K562 (cell line): ENCODE measurements around the gene HNRNPA3. TPM values are rescaled to one million over a fixed set of nuclear protein-coding genes. Genes with fewer than 3 reads are reported as not detected.

Source experiments
- ATF7 ChIP-seq: fragments of 450-650 bp; IDR thresholded peaks from 2 replicates; pipeline ENCODE4 v1.7.1; 2014; ENCODE audit warnings: mild to moderate bottlenecking, moderate library complexity
- CC2D1A ChIP-seq: fragments of 450-650 bp; IDR thresholded peaks from 2 replicates; pipeline ENCODE4 v1.6.1; 2017; ENCODE audit warnings: mild to moderate bottlenecking
- CREB1 ChIP-seq, 2 experiments: sonication (generic) in 1 of 2; formaldehyde crosslinking in 1 of 2; IDR thresholded peaks; 2 replicates each; pipeline versions ENCODE4 v1.6.1 to v1.8.0; 2012 to 2022; ENCODE audit warnings: inconsistent platforms in 1 of 2, mild to moderate bottlenecking in 1 of 2, missing genetic modification reagents in 1 of 2, moderate library complexity in 1 of 2
- CTCFL ChIP-seq: IDR thresholded peaks from 2 replicates; pipeline ENCODE4 v1.6.1; 2011; ENCODE audit warnings: borderline replicate concordance, low read depth, mild to moderate bottlenecking, moderate library complexity, low read length; ENCODE audit not compliant: insufficient read depth, poor library complexity, severe bottlenecking
- E2F8 ChIP-seq: fragments of 450-650 bp; IDR thresholded peaks from 2 replicates; pipeline ENCODE4 v1.7.1; 2018; ENCODE audit warnings: mild to moderate bottlenecking, low read depth; ENCODE audit not compliant: partially characterized antibody
- GTF3C2 ChIP-seq: IDR thresholded peaks from 3 replicates; pipeline ENCODE4 v1.6.1; 2011; ENCODE audit warnings: borderline replicate concordance, mild to moderate bottlenecking, moderate library complexity; ENCODE audit not compliant: insufficient read length; ENCODE audit errors: extremely low read depth
- HEY1 ChIP-seq: fragments of 250-450 bp; sonication (Bioruptor Pico); IDR thresholded peaks from 2 replicates; pipeline ENCODE4 v1.5.0; 2020; ENCODE audit warnings: mild to moderate bottlenecking, moderate library complexity, borderline replicate concordance
- KAT7 ChIP-seq: sonication (generic); formaldehyde crosslinking; IDR thresholded peaks from 2 replicates; pipeline ENCODE4 v1.8.0; 2022; ENCODE audit warnings: missing genetic modification reagents, mild to moderate bottlenecking, borderline replicate concordance
- NR2C1 ChIP-seq, 2 experiments: fragments of 450-650 bp; IDR thresholded peaks; 2 replicates each; pipeline ENCODE4 v1.6.1; 2017; ENCODE audit warnings: mild to moderate bottlenecking in 2 of 2, antibody characterized with exemption in 1 of 2, inconsistent platforms in 1 of 2, missing compliant biosample characterization in 1 of 2, missing genetic modification characterization in 1 of 2
- TCFL5 ChIP-seq: fragments of 250-450 bp; sonication (Bioruptor Pico); conservative IDR thresholded peaks from 2 replicates; pipeline ENCODE4 v1.6.1; 2021; ENCODE audit warnings: mild to moderate bottlenecking, moderate library complexity, matching md5 sums
- ZNF449 ChIP-seq: fragments of 250-450 bp; sonication (Bioruptor Pico); IDR thresholded peaks from 2 replicates; pipeline ENCODE4 v1.8.0; 2022; ENCODE audit warnings: moderate library complexity, mild to moderate bottlenecking, inconsistent platforms
- ZNF696 ChIP-seq: fragments of 250-450 bp; sonication (Bioruptor Pico); conservative IDR thresholded peaks from 2 replicates; pipeline ENCODE4 v1.4.0; 2020; ENCODE audit warnings: mild to moderate bottlenecking, moderate library complexity
- polyA plus RNA-seq, 8 experiments: library from polyadenylated mRNA; depleted of rRNA in 4 of 8; stranded (reverse) in 5 of 8; unstranded in 3 of 8; fragments of >200 nt; fragmentation: Nextera tagmentation in 2 of 8; fragmentation: Illumina TruSeq in 1 of 8; extraction: Ambion mirVana in 2 of 8; extraction: Trizol in 1 of 8; gene quantifications; 2 replicates each; pipeline versions ENCODE4 v1.2.1 to v1.2.3, GENCODE V29; 2011 to 2014; ENCODE audit warnings: inconsistent platforms in 1 of 8, missing spikeins in 1 of 8
- total RNA-seq, 7 experiments: library from RNA; depleted of rRNA in 6 of 7; stranded (reverse); fragments of >200 nt in 6 of 7; fragmentation: Illumina TruSeq in 2 of 7; extraction: Trizol in 2 of 7; gene quantifications; 2 replicates each; pipeline versions ENCODE4 v1.2.1 to v1.2.3, GENCODE V29; 2011 to 2021; ENCODE audit warnings: low replicate concordance in 1 of 7

HNRNPA3 gene
- total and polyA plus RNA-seq, 9 of the 15 experiments (the other 6 are each of a cell fraction or from before 2014, with no cell fraction given): 72.8 to 428 (median 192) TPM

- TF ChIP-seq GTF3C2 (no peak), TCFL5 (CRISPR knock-in tag) (no peak), ZNF696 (CRISPR knock-in tag) (no peak), KAT7 (CRISPR knock-in tag) (peak; percentile 82; the same call in 1 of the 2 replicates), HEY1 (CRISPR knock-in tag) (peak; percentile 57; the same call in 1 of the 2 replicates), ATF7 (peak; percentile 91), CC2D1A (peak; percentile 84), ZNF449 (CRISPR knock-in tag) (no peak), NR2C1 (IDR thresholded peaks at IDR 0.05) (no peak), NR2C1 (tag; IDR thresholded peaks at IDR 0.05) (peak; percentile 49; the same call in 1 of the 2 replicates), CREB1 (IDR thresholded peaks at IDR 0.05) (peak; percentile 58), CREB1 (CRISPR knock-in tag; IDR thresholded peaks at IDR 0.05) (peak; percentile 65), E2F8 (peak; percentile 52), CTCFL (peak; percentile 92)
Observed at GRCh38 chr2:177264693-177265587, 52.3 kb downstream of the HNRNPA3 start, which contains the start of gene NFE2L2 (continued).
